CD1c-positive myeloid dendritic cell (primary cell): ENCODE results near the gene DCUN1D4.

Experiments used
- DNase-seq: peaks from one replicate; pipeline ENCODE4 v3.0.0-alpha.2; 2016; ENCODE audit errors: extremely low spot score

DCUN1D4 gene

DNA sequence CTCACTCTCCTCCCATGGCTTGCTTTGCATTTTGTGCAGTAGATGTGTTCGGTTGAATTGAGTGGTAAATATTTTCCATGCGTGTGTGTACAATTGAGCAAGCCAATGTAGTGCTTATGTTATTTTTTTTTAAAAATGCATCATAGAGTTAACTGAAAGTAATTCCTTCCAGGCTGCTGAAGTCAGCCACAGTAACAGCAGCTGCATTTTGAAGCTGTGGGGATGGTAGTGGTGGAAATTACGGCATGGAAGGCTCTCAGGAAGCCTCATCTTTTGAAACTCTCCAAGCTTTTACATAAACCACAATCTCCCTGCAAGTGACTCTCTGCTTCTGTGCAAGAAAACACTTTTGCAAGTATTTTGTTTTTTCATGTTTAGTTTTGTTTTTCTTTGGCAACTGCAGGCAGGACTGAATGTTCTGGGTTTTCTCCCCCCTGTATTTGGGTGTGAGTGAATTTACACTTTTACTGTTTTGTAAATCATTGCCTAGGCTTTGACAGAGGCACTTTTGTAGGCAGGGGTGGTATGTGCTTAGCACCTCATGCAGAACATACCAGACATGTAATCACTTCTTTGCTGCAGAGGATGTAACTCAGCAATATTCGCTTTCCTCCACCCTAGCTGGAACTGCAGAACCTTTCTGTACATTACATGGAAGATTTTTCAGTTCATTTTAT lies 121.0 kb downstream of the DCUN1D4 start:
- no peak for DNase-seq

DNA sequence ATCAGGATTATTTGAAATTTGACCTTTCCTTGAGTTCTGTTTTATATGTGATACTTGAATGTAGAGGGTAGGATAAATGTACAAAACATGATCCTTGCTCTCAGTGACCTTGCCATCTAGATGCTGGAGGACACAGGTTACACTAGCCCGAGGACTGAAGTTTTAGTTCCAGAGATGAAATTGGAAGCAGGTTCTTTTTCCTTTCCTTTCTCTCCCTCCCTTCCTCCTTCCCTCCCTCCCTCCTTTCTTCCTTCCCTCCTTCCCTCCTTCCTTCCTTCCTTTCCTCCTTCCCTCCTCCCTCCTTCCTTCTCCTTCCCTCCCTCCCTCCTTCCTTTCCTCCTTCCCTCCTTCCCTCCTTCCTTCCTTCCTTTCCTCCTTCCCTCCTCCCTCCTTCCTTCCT lies 122.9 kb downstream of the DCUN1D4 start:
- no peak for DNase-seq
